Activated CD4-positive, alpha-beta T cell treated with anti-CD3 and anti-CD28 coated beads, Interleukin-2, amount 10 ng/mL, durations not matched to agents 24 days and 14 days (primary cell): ENCODE data around the gene KBTBD13. TPM values are rescaled to one million over a fixed set of nuclear protein-coding genes. Genes with fewer than 3 reads are reported as not detected.
"Not testable (repeated sequence)": the region's sequence is repeated elsewhere in the genome, so short reads cannot be mapped to it uniquely, and the experiment has no call there.

Experiments used
- DNase-seq: peaks from one replicate; pipeline ENCODE4 v3.0.0; 2022
- H3K27ac Mint-ChIP-seq: one replicate; pipeline ENCODE4 v1.8.0; 2022; ENCODE audit warnings: mild to moderate bottlenecking, mixed read lengths
- H3K27me3 Mint-ChIP-seq: one replicate; pipeline ENCODE4 v1.8.0; 2022; ENCODE audit warnings: mixed read lengths
- H3K36me3 Mint-ChIP-seq: one replicate; pipeline ENCODE4 v1.8.0; 2022; ENCODE audit warnings: low read depth, mild to moderate bottlenecking, mixed read lengths
- H3K4me1 Mint-ChIP-seq: one replicate; pipeline ENCODE4 v1.8.0; 2021; ENCODE audit warnings: mixed read lengths
- H3K4me3 Mint-ChIP-seq: one replicate; pipeline ENCODE4 v1.8.0; 2022; ENCODE audit warnings: mild to moderate bottlenecking, moderate library complexity, mixed read lengths
- H3K9me3 Mint-ChIP-seq: one replicate; pipeline ENCODE4 v1.8.0; 2021; ENCODE audit warnings: mixed read lengths
- intact Hi-C: fragments of 100-400 bp; cut with micrococcal nuclease; formaldehyde crosslinking; loops from one replicate; pipeline ENCODE4 v1.15.1; 2023
- total RNA-seq: library from RNA; stranded (reverse); gene quantifications from 2 replicates; pipeline ENCODE4 v1.2.3, GENCODE V29; 2022

KBTBD13 gene
- total RNA-seq, 1 donor from 2014 or later: not detected

- no peaks in the 10 kb centered on the region for H3K36me3 Mint-ChIP-seq
- H3K9me3 Mint-ChIP-seq: no peaks in the 10 kb centered on the region
- peaks cover 6% of the 10 kb centered on the region for H3K4me1 Mint-ChIP-seq
- DNase-seq: no peak
- no peak overlapping the region for H3K4me3 Mint-ChIP-seq
- intact Hi-C loops: loop anchor here (10.0 kb wide), 1 partner anchor 93 kb away; the partner anchor contains the start of gene PDCD7
- no peaks in the 10 kb centered on the region for H3K27me3 Mint-ChIP-seq
- H3K27ac Mint-ChIP-seq: no peak overlapping the region
Measured at GRCh38 chr15:65041787-65042186, 34.8 kb upstream of the KBTBD13 start.

- intact Hi-C loops: loop anchor here (10.0 kb wide), 1 partner anchor 92 kb away; the partner anchor contains the start of gene PDCD7
- Mint-ChIP-seq H3K27me3 (no peaks in the 10 kb centered on the region), H3K36me3 (no peaks in the 10 kb centered on the region), H3K4me1 (peaks cover 6% of the 10 kb centered on the region), H3K4me3 (no peak overlapping the region), H3K27ac (no peak overlapping the region), H3K9me3 (no peaks in the 10 kb centered on the region)
- no peak for DNase-seq
Measured at GRCh38 chr15:65042776-65043327, 33.7 kb upstream of the KBTBD13 start.

GRCh38 chr15:65044218-65044617, 32.3 kb upstream of the KBTBD13 start:
- intact Hi-C loops: loop anchor here (10.0 kb wide), 1 partner anchor 91 kb away; the partner anchor contains the start of gene PDCD7

GRCh38 chr15:65044724-65045481, 31.6 kb upstream of the KBTBD13 start, which contains the start of gene SLC51B:
Gene SLC51B, plus strand, starts transcription at chr15:65045387. Its CDS starts 4,618 bp downstream, at chr15:65050005.
- H3K4me3 Mint-ChIP-seq: no peak within 1 kb of the TSS
- no peak for DNase-seq
- H3K36me3 Mint-ChIP-seq: no peaks in the 10 kb centered on the region
- peaks cover 13% of the 10 kb centered on the region for H3K4me1 Mint-ChIP-seq
- intact Hi-C loops: loop anchor here (10.0 kb wide), 1 partner anchor 90 kb away; the partner anchor contains the start of gene PDCD7
- no peaks in the 10 kb centered on the region for H3K9me3 Mint-ChIP-seq
- H3K27me3 Mint-ChIP-seq: peaks cover 4% of the 10 kb centered on the region
- H3K27ac Mint-ChIP-seq: no peak within 1 kb of the TSS

More at GRCh38 chr15:65044218-65044617, 32.3 kb upstream of the KBTBD13 start:
- H3K27ac Mint-ChIP-seq, H3K27me3 Mint-ChIP-seq, H3K4me1 Mint-ChIP-seq, H3K4me3 Mint-ChIP-seq, DNase-seq, H3K9me3 Mint-ChIP-seq, H3K36me3 Mint-ChIP-seq: not testable (repeated sequence)

- Mint-ChIP-seq H3K4me3 (no peak overlapping the region), H3K36me3 (no peaks in the 10 kb centered on the region), H3K27ac (no peak overlapping the region), H3K27me3 (peaks cover 7% of the 10 kb centered on the region), H3K4me1 (peaks cover 15% of the 10 kb centered on the region), H3K9me3 (no peaks in the 10 kb centered on the region)
- intact Hi-C loops: loop anchor here (10.0 kb wide), 1 partner anchor 87 kb away; the partner anchor contains the start of gene PDCD7
- DNase-seq: no peak
Measured at GRCh38 chr15:65048241-65048640, 28.3 kb upstream of the KBTBD13 start.

- Mint-ChIP-seq H3K36me3 (no peaks in the 10 kb centered on the region), H3K4me3 (peak overlapping the region; percentile 66), H3K27ac (peak overlapping the region; percentile 45), H3K9me3 (no peaks in the 10 kb centered on the region), H3K4me1 (peaks cover 11% of the 10 kb centered on the region), H3K27me3 (peaks cover 7% of the 10 kb centered on the region)
- DNase-seq: peak; percentile 95
- intact Hi-C loops: loop anchor here (10.0 kb wide), 1 partner anchor 85 kb away; the partner anchor contains the start of gene PDCD7
Measured at GRCh38 chr15:65049418-65049840, 27.1 kb upstream of the KBTBD13 start.

- no peak for DNase-seq
- Mint-ChIP-seq H3K36me3 (no peaks in the 10 kb centered on the region), H3K9me3 (no peaks in the 10 kb centered on the region), H3K27ac (no peak overlapping the region), H3K4me3 (no peak overlapping the region), H3K4me1 (peaks cover 9% of the 10 kb centered on the region), H3K27me3 (peaks cover 7% of the 10 kb centered on the region)
- intact Hi-C loops: loop anchor here (5.0 kb wide), 1 partner anchor 337 kb away; no protein-coding TSS in a partner anchor
Measured at GRCh38 chr15:65050270-65050669, 26.3 kb upstream of the KBTBD13 start.

- H3K9me3 Mint-ChIP-seq: no peaks in the 10 kb centered on the region
- no peak overlapping the region for H3K4me3 Mint-ChIP-seq
- no peaks in the 10 kb centered on the region for H3K36me3 Mint-ChIP-seq
- intact Hi-C loops: loop anchor here (5.0 kb wide), 1 partner anchor 336 kb away; no protein-coding TSS in a partner anchor
- H3K27ac Mint-ChIP-seq: no peak overlapping the region
- H3K27me3 Mint-ChIP-seq: peaks cover 7% of the 10 kb centered on the region
- DNase-seq: no peak
- peaks cover 11% of the 10 kb centered on the region for H3K4me1 Mint-ChIP-seq
Measured at GRCh38 chr15:65051266-65051665, 25.3 kb upstream of the KBTBD13 start.

GRCh38 chr15:65052956-65053355, 23.6 kb upstream of the KBTBD13 start:
- no peak for DNase-seq
- H3K4me1 Mint-ChIP-seq: peaks cover 11% of the 10 kb centered on the region
- H3K4me3 Mint-ChIP-seq: no peak overlapping the region
- no peaks in the 10 kb centered on the region for H3K36me3 Mint-ChIP-seq
- intact Hi-C loops: loop anchor here (5.0 kb wide), 1 partner anchor 334 kb away; no protein-coding TSS in a partner anchor
- peaks cover 7% of the 10 kb centered on the region for H3K27me3 Mint-ChIP-seq
- H3K9me3 Mint-ChIP-seq: no peaks in the 10 kb centered on the region
- no peak overlapping the region for H3K27ac Mint-ChIP-seq

- Mint-ChIP-seq H3K27me3 (peaks cover 4% of the 10 kb centered on the region), H3K9me3 (no peaks in the 10 kb centered on the region), H3K27ac (no peak overlapping the region), H3K4me1 (peaks cover 7% of the 10 kb centered on the region), H3K4me3 (no peak overlapping the region), H3K36me3 (no peaks in the 10 kb centered on the region)
- DNase-seq: peak; percentile 89
- intact Hi-C loops: loop anchor here (1.0 to 5.0 kb wide), 4 partner anchors 24 to 333 kb away; partner anchors contain the start of gene RNU5A-1
Measured at GRCh38 chr15:65054333-65055200, 22.0 kb upstream of the KBTBD13 start.

- Mint-ChIP-seq H3K36me3 (no peaks in the 10 kb centered on the region), H3K27ac (no peak overlapping the region), H3K9me3 (no peaks in the 10 kb centered on the region), H3K4me1 (peaks cover 3% of the 10 kb centered on the region), H3K27me3 (peaks cover 1% of the 10 kb centered on the region), H3K4me3 (no peak overlapping the region)
- intact Hi-C loops: loop anchor here (2.0 kb wide), 2 partner anchors 45 to 241 kb away; partner anchors contain the start of gene RNU5A-1
- no peak for DNase-seq
Measured at GRCh38 chr15:65055201-65055870, 21.2 kb upstream of the KBTBD13 start.

- intact Hi-C loops: no loop called here
- no peak overlapping the region for H3K4me3 Mint-ChIP-seq
- no peak overlapping the region for H3K27ac Mint-ChIP-seq
- H3K4me1 Mint-ChIP-seq: peaks cover 3% of the 10 kb centered on the region
- no peak for DNase-seq
- no peaks in the 10 kb centered on the region for H3K27me3 Mint-ChIP-seq
- H3K9me3 Mint-ChIP-seq: no peaks in the 10 kb centered on the region
- no peaks in the 10 kb centered on the region for H3K36me3 Mint-ChIP-seq
Measured at GRCh38 chr15:65056106-65056505, 20.4 kb upstream of the KBTBD13 start.
